GM08714 (cell line): ENCODE measurements around the gene NTRK2.
"Not testable (repeated sequence)": the region's sequence is repeated elsewhere in the genome, so short reads cannot be mapped to it uniquely, and the experiment has no call there.

Experiments
- H3K4me3 ChIP-seq: fragments of 200-500 bp; sonication (Bioruptor generic); 2 replicates; pipeline ENCODE4 v1.5.1; 2014; ENCODE audit warnings: mild to moderate bottlenecking, low read length, inconsistent platforms
- ZNF274 ChIP-seq: IDR thresholded peaks from 2 replicates; pipeline ENCODE4 v1.6.1; 2012; ENCODE audit warnings: mild to moderate bottlenecking, low read depth, low read length

The NTRK2 gene

DNA sequence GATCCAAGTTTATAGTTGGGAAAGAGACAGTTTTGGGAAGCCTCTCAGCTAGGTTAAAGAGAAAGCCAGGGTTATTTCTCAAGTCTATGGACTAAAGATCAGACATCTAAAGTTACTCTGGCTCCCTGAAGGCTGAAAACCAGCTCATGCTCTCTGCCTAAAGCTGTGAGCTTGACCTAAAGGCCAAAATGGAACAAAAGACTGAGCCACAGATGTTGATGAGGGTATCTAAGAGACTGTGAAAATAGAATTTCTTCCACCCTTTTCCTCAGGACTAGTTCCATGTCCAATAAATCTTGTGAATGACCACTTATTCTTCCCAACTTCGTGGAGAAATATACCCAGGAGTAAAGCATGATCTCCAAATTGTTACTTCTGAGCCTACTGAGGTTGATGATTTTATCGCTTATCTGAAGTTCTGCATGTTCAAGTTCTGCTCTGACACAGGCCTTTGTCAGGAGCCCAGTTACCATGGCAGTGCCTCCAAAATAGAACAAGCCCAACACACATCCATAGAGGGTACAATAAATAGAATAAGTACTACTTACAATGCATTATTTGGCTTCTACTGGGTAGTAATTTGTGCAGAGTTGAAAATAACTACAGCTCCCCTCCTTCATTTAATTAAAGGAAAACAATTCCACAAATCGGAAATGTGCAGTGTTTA lies 373.6 kb downstream of the NTRK2 start:
- no peak overlapping the region for H3K4me3 ChIP-seq
- TF ChIP-seq ZNF274: no peak

DNA sequence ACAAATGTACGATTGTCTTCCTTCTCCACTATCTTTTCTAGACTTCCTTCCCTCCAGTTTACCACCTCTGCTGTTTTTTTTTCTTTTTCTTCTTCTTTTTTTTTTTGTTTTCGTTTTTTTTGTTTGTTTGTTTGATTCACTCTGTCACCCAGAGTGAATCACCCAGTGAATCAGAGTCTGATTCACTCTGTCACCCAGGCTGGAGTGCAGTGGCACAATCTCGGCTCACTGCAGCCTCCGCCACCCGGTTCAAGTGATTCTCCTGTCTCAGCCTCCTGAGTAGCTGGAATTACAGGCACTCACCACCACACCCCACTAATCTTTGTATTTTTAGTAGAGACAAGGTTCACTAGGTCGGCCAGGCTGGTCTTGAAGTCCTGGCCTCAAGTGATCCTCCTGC lies 375.7 kb downstream of the NTRK2 start:
- no peak for TF ChIP-seq ZNF274
- H3K4me3 ChIP-seq: no peak overlapping the region

- no peak overlapping the region for H3K4me3 ChIP-seq
- no peak for TF ChIP-seq ZNF274
Observed at GRCh38 chr9:85046475-85046874, 376.9 kb downstream of the NTRK2 start.

DNA sequence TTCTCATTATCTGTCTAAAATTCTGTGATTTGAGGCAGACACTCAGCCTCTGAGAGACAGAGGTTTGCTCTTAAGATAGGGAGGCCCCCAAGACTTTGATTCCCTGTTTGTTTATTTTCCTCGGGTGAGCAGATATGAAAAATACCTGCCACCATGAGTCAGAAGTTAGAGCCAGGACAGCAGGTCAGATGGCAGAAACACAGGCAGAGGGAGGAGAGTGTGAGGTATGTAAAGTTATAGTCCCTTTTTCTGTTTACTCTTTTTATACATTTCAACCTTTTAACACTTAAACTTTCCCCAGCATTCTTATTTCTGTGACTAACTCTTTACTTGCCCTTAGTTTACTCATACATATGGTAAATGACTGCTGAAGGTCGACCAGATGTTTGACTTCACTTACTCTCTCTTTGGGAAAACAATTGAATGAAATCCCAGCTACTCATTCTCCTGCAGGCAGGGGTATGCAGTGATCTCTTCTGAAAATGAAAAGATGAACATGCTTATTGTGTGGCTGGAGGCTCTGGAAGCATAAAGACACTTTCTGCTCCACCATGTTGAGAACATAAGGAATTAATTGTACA lies 383.8 kb downstream of the NTRK2 start:
- TF ChIP-seq ZNF274: no peak
- no peak overlapping the region for H3K4me3 ChIP-seq

GRCh38 chr9:85054017-85054416 lies 384.5 kb downstream of the NTRK2 start:
- no peak overlapping the region for H3K4me3 ChIP-seq
- no peak for TF ChIP-seq ZNF274

- TF ChIP-seq ZNF274: no peak
Observed at GRCh38 chr9:85055506-85056202, 386.1 kb downstream of the NTRK2 start.

GRCh38 chr9:85056203-85056572 lies 386.7 kb downstream of the NTRK2 start:
- H3K4me3 ChIP-seq: no peak overlapping the region
- TF ChIP-seq ZNF274: no peak

More at GRCh38 chr9:85055506-85056202, 386.1 kb downstream of the NTRK2 start:
- no peak overlapping the region for H3K4me3 ChIP-seq

DNA sequence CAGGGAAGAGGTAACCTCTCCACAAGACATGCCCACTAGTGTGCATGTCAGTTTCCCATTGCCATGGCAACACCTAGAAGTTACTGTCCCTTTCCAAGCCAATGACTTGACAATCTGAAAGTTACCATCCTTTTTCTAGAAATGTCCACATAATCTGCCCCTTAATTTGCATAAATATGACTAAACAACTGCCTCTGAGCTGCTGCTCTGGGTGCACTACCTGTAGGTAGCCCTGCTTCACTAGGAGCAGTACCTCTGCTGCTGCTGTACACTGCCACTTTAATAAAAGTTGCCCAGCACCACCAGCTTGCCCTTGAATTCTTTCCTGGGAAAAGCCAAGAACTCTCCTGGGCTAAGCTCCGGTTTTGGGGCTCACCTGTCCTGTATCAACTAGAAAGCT lies 392.4 kb downstream of the NTRK2 start:
- no peak overlapping the region for H3K4me3 ChIP-seq
- TF ChIP-seq ZNF274: no peak

- no peak overlapping the region for H3K4me3 ChIP-seq
- no peak for TF ChIP-seq ZNF274
Observed at GRCh38 chr9:85062385-85063022, 393.0 kb downstream of the NTRK2 start.

DNA sequence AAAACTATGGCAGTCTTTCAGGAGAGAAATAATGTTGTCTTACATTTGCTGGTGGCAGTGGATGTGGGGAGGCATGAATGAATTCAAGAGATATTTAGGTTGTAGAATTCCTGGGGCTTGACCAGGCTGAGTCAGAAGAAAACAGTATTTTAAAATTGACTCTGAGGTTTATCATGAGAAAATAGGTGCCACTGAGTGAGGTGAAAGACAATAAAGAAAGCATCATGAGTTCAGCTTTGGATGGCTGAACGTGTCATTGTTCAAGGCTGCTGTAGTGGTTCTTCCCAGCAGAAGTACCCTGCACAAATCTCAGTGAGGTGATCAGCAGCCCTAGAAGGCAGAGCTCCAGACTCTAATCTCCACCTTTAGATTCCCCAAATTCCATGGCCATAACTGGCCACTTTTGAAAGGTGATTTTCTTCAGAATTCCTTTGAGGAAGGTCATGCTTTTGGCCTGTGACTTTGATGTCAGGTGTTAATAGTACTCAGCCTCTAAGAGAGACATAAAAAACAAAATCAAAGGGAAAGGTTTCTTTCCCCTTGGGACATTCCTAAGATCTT lies 395.4 kb downstream of the NTRK2 start:
- H3K4me3 ChIP-seq: no peak overlapping the region
- TF ChIP-seq ZNF274: no peak

DNA sequence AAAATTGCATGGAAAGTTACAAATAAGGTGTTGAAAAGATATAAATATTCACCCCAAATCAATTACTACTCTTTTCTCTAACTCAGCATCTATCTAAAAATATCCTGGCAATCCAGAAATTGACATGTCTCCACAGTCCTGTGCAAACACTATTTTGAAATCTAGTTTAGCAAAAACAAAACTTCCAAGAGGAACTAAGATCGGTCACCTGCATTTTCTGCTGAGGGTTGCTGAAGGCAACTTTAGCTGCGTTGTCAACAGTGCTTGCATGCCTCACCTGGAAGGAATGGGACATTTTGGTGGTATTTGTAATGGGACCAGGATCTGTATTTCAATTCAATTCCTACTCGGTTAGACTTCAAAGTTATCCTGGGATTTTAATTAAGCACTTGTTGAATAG lies 398.3 kb downstream of the NTRK2 start:
- H3K4me3 ChIP-seq: no peak overlapping the region
- no peak for TF ChIP-seq ZNF274

DNA sequence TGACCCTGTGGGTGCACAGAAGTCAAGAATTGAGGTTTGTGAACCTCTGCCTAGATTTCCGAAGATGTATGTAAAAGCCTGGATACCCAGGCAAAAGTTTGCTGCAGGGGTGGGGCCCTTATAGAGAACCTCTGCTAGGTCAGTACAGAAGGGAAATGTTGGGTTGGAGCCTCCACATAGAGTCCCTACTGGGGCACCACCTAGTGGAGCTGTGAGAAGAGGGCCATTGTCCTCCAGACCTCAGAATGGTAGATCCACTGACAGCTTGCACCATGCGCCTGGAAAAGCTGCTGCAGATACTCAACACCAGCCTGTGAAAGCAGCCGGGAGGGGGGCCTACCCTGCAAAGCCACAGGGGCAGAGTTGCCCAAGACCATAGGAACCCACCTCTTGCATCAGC lies 399.9 kb downstream of the NTRK2 start:
- H3K4me3 ChIP-seq: not testable (repeated sequence)
